ENCODE results near the gene FECH. TPM values are rescaled to one million over a fixed set of nuclear protein-coding genes. Genes with fewer than 3 reads are reported as not detected.

Gene FECH
- total RNA-seq, 4 donors from 2014 or later = 16.4 to 56.4 (median 29.2) TPM

GRCh38 chr18:57543560-57543959 lies 42.9 kb downstream of the FECH start:
- peaks cover 0 to 17% of the 10 kb centered on the region in 2 donors for H3K36me3 ChIP-seq
- no peak overlapping the region for H3K27ac ChIP-seq
- 75 to 81% methylated on average over 4 to 8 of the region's 8 CpGs for WGBS, 2 donors (ENCODE audit: low coverage in 1 of 2)
- TF ChIP-seq POLR2A (IDR thresholded peaks at IDR 0.05) = no peak
- no peak for TF ChIP-seq EP300 (IDR thresholded peaks at IDR 0.05)
- no peak for TF ChIP-seq CTCF (IDR thresholded peaks at IDR 0.05)
- no peak for TF ChIP-seq POLR2AphosphoS5 (IDR thresholded peaks at IDR 0.05)
- H3K9me3 ChIP-seq = no peaks in the 10 kb centered on the region
- H3K27me3 ChIP-seq = no peaks in the 10 kb centered on the region
- H3K4me3 ChIP-seq = no peak overlapping the region
- ATAC-seq = no peak
- H3K4me1 ChIP-seq = no peaks in the 10 kb centered on the region

GRCh38 chr18:57542812-57543427 lies 43.6 kb downstream of the FECH start:
- H3K9me3 ChIP-seq = no peaks in the 10 kb centered on the region
- ATAC-seq = no peak

GRCh38 chr18:57542126-57542525 lies 44.4 kb downstream of the FECH start:
- Histone ChIP-seq H3K36me3 (peaks cover 0 to 3% of the 10 kb centered on the region in 2 donors), H3K27me3 (no peaks in the 10 kb centered on the region), H3K27ac (no peak overlapping the region), H3K4me1 (no peaks in the 10 kb centered on the region), H3K9me3 (no peaks in the 10 kb centered on the region), H3K4me3 (no peak overlapping the region)
- 20 to 33% methylated on average over 4 of the region's 4 CpGs for WGBS, 2 donors (ENCODE audit: low coverage in 1 of 2)
- no peak for ATAC-seq
- TF ChIP-seq POLR2A (IDR thresholded peaks at IDR 0.05) (no peak), EP300 (IDR thresholded peaks at IDR 0.05) (no peak), POLR2AphosphoS5 (IDR thresholded peaks at IDR 0.05) (no peak), CTCF (IDR thresholded peaks at IDR 0.05) (no peak)

More at GRCh38 chr18:57542812-57543427, 43.6 kb downstream of the FECH start:
- 90% methylated on average over 2 of the region's 17 CpGs; no CpG with 5 or more reads in 1 of the 2 donors for WGBS, 2 donors (ENCODE audit: low coverage in 1 of 2)
- H3K27ac ChIP-seq = no peak overlapping the region
- H3K4me1 ChIP-seq = no peaks in the 10 kb centered on the region
- H3K36me3 ChIP-seq = peaks cover 0 to 11% of the 10 kb centered on the region in 2 donors
- no peaks in the 10 kb centered on the region for H3K27me3 ChIP-seq
- TF ChIP-seq EP300 (IDR thresholded peaks at IDR 0.05) (no peak), POLR2AphosphoS5 (IDR thresholded peaks at IDR 0.05) (no peak), CTCF (IDR thresholded peaks at IDR 0.05) (no peak), POLR2A (IDR thresholded peaks at IDR 0.05) (no peak)
- H3K4me3 ChIP-seq = no peak overlapping the region

- no peak overlapping the region for H3K27ac ChIP-seq
- no peaks in the 10 kb centered on the region for H3K36me3 ChIP-seq
- no peaks in the 10 kb centered on the region for H3K9me3 ChIP-seq
- WGBS, 2 donors (ENCODE audit: low coverage in 1 of 2) = 83 to 89% methylated on average over 1 to 3 of the region's 4 CpGs
- ATAC-seq = no peak
- H3K4me3 ChIP-seq = no peak overlapping the region
- no peaks in the 10 kb centered on the region for H3K4me1 ChIP-seq
- H3K27me3 ChIP-seq = no peaks in the 10 kb centered on the region
- TF ChIP-seq EP300 (IDR thresholded peaks at IDR 0.05) (no peak), POLR2AphosphoS5 (IDR thresholded peaks at IDR 0.05) (no peak), POLR2A (IDR thresholded peaks at IDR 0.05) (no peak), CTCF (IDR thresholded peaks at IDR 0.05) (no peak)
Observed at GRCh38 chr18:57539702-57540101, 46.8 kb downstream of the FECH start.

- no peaks in the 10 kb centered on the region for H3K4me1 ChIP-seq
- H3K27ac ChIP-seq = no peak overlapping the region
- ATAC-seq = no peak
- no peaks in the 10 kb centered on the region for H3K27me3 ChIP-seq
- no peak overlapping the region for H3K4me3 ChIP-seq
- H3K36me3 ChIP-seq = no peaks in the 10 kb centered on the region
- TF ChIP-seq POLR2AphosphoS5 (IDR thresholded peaks at IDR 0.05) (no peak), POLR2A (IDR thresholded peaks at IDR 0.05) (no peak), CTCF (IDR thresholded peaks at IDR 0.05) (no peak)
- H3K9me3 ChIP-seq = no peaks in the 10 kb centered on the region
- 76 to 100% methylated on average over 3 of the region's 3 CpGs for WGBS, 2 donors (ENCODE audit: low coverage in 1 of 2)
Observed at GRCh38 chr18:57538614-57539013, 47.9 kb downstream of the FECH start.
